Esophagus squamous epithelium (tissue), 5 donors: Measurements from ENCODE around the gene SH3RF1. TPM values are rescaled to one million over a fixed set of nuclear protein-coding genes. Genes with fewer than 3 reads are reported as not detected.

Experiments used
- DNase-seq: peaks from one replicate; lab custom pipeline; 2025; lab: John Stamatoyannopoulos, UW
- H3K27ac ChIP-seq, 4 donors: fragments of 200-600 bp; sonication (generic); one replicate each; pipeline ENCODE4 v1.5.1; 2016 to 2019; ENCODE audit warnings: mild to moderate bottlenecking in 1 of 4
- H3K27me3 ChIP-seq, 4 donors: fragments of 200-600 bp; sonication (generic); 1 replicate in 3 of 4; 2 replicates in 1 of 4; pipeline versions ENCODE4 v1.5.1 to v1.6.0; 2017 to 2021; ENCODE audit warnings: antibody characterized with exemption in 1 of 4
- H3K36me3 ChIP-seq, 3 donors: fragments of 200-600 bp; sonication (generic); one replicate each; pipeline ENCODE4 v1.5.1; 2016 to 2019
- H3K4me1 ChIP-seq, 3 donors: fragments of 200-600 bp; sonication (generic); one replicate each; pipeline ENCODE4 v1.5.1; 2017 to 2019
- H3K4me3 ChIP-seq, 4 donors: fragments of 200-600 bp; sonication (generic); 1 replicate in 3 of 4; 2 replicates in 1 of 4; pipeline ENCODE4 v1.5.1; 2016 to 2019; ENCODE audit warnings: mild to moderate bottlenecking in 2 of 4, moderate library complexity in 1 of 4
- H3K9me3 ChIP-seq, 3 donors: fragments of 200-600 bp; sonication (generic); one replicate each; pipeline ENCODE4 v1.5.1; 2016 to 2019
- POLR2A ChIP-seq, 4 donors: fragments of 450-650 bp; IDR thresholded peaks; one replicate each; pipeline ENCODE4 v1.6.1; 2017; ENCODE audit warnings: antibody characterized with exemption in 4 of 4, mild to moderate bottlenecking in 4 of 4, moderate library complexity in 3 of 4
- WGBS, 2 donors: methylation state at CpG; one replicate each; pipeline ENCODE4 v1.1.5; 2018; 5-methylcytosine and 5-hydroxymethylcytosine counted together
- intact Hi-C: fragments of 100-400 bp; cut with DNase I; formaldehyde crosslinking; loops from one replicate; pipeline ENCODE4 v1.15.0; 2022
- total RNA-seq, 4 donors: library from RNA; depleted of rRNA; stranded (reverse); fragments of >200 nt; gene quantifications; one replicate each; pipeline ENCODE4 v1.1.0, GENCODE V29; 2016
- TF ChIP-seq, protein P1 (sequence below), 6 experiments: fragments of 450-650 bp in 4 of 6; fragments of 200-600 bp in 2 of 6; sonication (generic) in 2 of 6; IDR thresholded peaks; one replicate each; pipeline ENCODE4 v1.5.1; 2016 to 2019; ENCODE audit warnings: antibody characterized with exemption in 6 of 6, mild to moderate bottlenecking in 4 of 6, moderate library complexity in 4 of 6
- donor health status: DM: yes; HTN: yes; CAD: no.

The SH3RF1 gene
- total RNA-seq, 4 donors from 2014 or later: 3.9 to 9.3 (median 5.7) TPM

- intact Hi-C loops: no loop called here
- 100% methylated on average over 1 of the region's 1 CpG for WGBS, 2 donors
- DNase-seq: no peak
- H3K9me3 ChIP-seq: no peaks in the 10 kb centered on the region
- no peaks in the 10 kb centered on the region for H3K27me3 ChIP-seq
- TF ChIP-seq, protein P1, sequence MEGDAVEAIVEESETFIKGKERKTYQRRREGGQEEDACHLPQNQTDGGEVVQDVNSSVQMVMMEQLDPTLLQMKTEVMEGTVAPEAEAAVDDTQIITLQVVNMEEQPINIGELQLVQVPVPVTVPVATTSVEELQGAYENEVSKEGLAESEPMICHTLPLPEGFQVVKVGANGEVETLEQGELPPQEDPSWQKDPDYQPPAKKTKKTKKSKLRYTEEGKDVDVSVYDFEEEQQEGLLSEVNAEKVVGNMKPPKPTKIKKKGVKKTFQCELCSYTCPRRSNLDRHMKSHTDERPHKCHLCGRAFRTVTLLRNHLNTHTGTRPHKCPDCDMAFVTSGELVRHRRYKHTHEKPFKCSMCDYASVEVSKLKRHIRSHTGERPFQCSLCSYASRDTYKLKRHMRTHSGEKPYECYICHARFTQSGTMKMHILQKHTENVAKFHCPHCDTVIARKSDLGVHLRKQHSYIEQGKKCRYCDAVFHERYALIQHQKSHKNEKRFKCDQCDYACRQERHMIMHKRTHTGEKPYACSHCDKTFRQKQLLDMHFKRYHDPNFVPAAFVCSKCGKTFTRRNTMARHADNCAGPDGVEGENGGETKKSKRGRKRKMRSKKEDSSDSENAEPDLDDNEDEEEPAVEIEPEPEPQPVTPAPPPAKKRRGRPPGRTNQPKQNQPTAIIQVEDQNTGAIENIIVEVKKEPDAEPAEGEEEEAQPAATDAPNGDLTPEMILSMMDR (IDR thresholded peaks at IDR 0.05): no peak
- TF ChIP-seq POLR2A (IDR thresholded peaks at IDR 0.05): no peak
- H3K27ac ChIP-seq: no peak overlapping the region
- H3K4me3 ChIP-seq: no peak overlapping the region
- no peaks in the 10 kb centered on the region for H3K36me3 ChIP-seq
- peaks cover 0 to 20% (median 0%) of the 10 kb centered on the region in 3 donors for H3K4me1 ChIP-seq
Observed at GRCh38 chr4:169208516-169208915, 62.2 kb downstream of the SH3RF1 start.

DNA sequence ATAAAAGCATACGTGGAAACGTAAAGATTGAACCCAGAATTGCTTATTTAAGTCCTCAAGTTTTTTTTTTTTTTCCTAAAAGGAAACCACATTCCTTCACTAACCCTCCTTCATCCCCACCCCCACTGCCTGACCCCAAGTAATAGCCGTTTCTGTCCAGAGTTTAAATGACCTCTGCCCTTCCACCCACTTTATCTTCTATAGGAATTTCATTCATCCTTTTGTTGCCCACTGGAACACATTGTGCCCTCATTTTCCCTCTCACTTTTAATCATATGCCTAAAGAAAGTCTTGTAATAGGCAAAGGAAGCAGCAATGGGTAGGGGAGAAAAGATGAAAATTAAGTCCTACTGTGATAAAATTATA lies 62.7 kb downstream of the SH3RF1 start:
- no peaks in the 10 kb centered on the region for H3K27me3 ChIP-seq
- no peak overlapping the region for H3K27ac ChIP-seq
- H3K4me1 ChIP-seq: peaks cover 0 to 20% (median 0%) of the 10 kb centered on the region in 3 donors
- no peaks in the 10 kb centered on the region for H3K36me3 ChIP-seq
- TF ChIP-seq, protein P1 (IDR thresholded peaks at IDR 0.05): no peak
- TF ChIP-seq POLR2A (IDR thresholded peaks at IDR 0.05): no peak
- DNase-seq: no peak
- no peak overlapping the region for H3K4me3 ChIP-seq
- intact Hi-C loops: no loop called here
- 74 to 81% methylated on average over 3 of the region's 3 CpGs for WGBS, 2 donors
- no peaks in the 10 kb centered on the region for H3K9me3 ChIP-seq

GRCh38 chr4:169207436-169208089 lies 63.2 kb downstream of the SH3RF1 start:
- TF ChIP-seq, protein P1 (IDR thresholded peaks at IDR 0.05): no peak
- no peak for TF ChIP-seq POLR2A (IDR thresholded peaks at IDR 0.05)
- DNase-seq: no peak
- H3K27me3 ChIP-seq: no peaks in the 10 kb centered on the region
- H3K27ac ChIP-seq: no peak overlapping the region
- peaks cover 0 to 20% (median 0%) of the 10 kb centered on the region in 3 donors for H3K4me1 ChIP-seq
- WGBS, 2 donors: 84 to 91% methylated on average over 2 of the region's 2 CpGs
- no peaks in the 10 kb centered on the region for H3K9me3 ChIP-seq
- no peaks in the 10 kb centered on the region for H3K36me3 ChIP-seq
- intact Hi-C loops: no loop called here
- H3K4me3 ChIP-seq: no peak overlapping the region

- Histone ChIP-seq H3K9me3 (no peaks in the 10 kb centered on the region), H3K27ac (no peak overlapping the region), H3K36me3 (no peaks in the 10 kb centered on the region), H3K27me3 (no peaks in the 10 kb centered on the region), H3K4me1 (peaks cover 0 to 25% (median 0%) of the 10 kb centered on the region in 3 donors), H3K4me3 (no peak overlapping the region)
- TF ChIP-seq POLR2A (IDR thresholded peaks at IDR 0.05): no peak
- TF ChIP-seq, protein P1 (IDR thresholded peaks at IDR 0.05): no peak
- DNase-seq: no peak
- intact Hi-C loops: no loop called here
Observed at GRCh38 chr4:169205744-169206080, 65.0 kb downstream of the SH3RF1 start.

- DNase-seq: no peak
- H3K27me3 ChIP-seq: no peaks in the 10 kb centered on the region
- TF ChIP-seq, protein P1 (IDR thresholded peaks at IDR 0.05): no peak
- 60 to 73% methylated on average over 3 of the region's 3 CpGs for WGBS, 2 donors
- H3K9me3 ChIP-seq: no peaks in the 10 kb centered on the region
- H3K27ac ChIP-seq: no peak overlapping the region
- peaks cover 0 to 25% (median 0%) of the 10 kb centered on the region in 3 donors for H3K4me1 ChIP-seq
- H3K4me3 ChIP-seq: no peak overlapping the region
- intact Hi-C loops: no loop called here
- H3K36me3 ChIP-seq: no peaks in the 10 kb centered on the region
Observed at GRCh38 chr4:169205075-169205743, 65.5 kb downstream of the SH3RF1 start.
